GM10248 (cell line): Measurements from ENCODE around the gene ZZZ3.

Experiments used
- CTCF ChIA-PET: fragments of 300-600 bp; sonication (Branson Sonifier 250); formaldehyde crosslinking; extraction: SDS; loops from one replicate; lab custom pipeline; 2021; ENCODE audit warnings: antibody characterized with exemption; lab: Yijun Ruan, JAX
- POLR2A ChIA-PET: fragments of 350-650 bp; sonication (Branson Sonifier 250); formaldehyde crosslinking; extraction: SDS; loops from one replicate; lab custom pipeline; 2020; ENCODE audit warnings: antibody characterized with exemption; lab: Yijun Ruan, JAX
- DNase-seq: peaks from one replicate; pipeline ENCODE4 v3.0.0; 2012; ENCODE audit errors: extremely low spot score
- TF ChIP-seq, protein P1 (sequence below): IDR thresholded peaks from 2 replicates; pipeline ENCODE4 v1.5.1; 2012; ENCODE audit warnings: mild to moderate bottlenecking, low read depth; ENCODE audit errors: extremely low read depth, missing control alignments, control extremely low read depth

The ZZZ3 gene

DNA sequence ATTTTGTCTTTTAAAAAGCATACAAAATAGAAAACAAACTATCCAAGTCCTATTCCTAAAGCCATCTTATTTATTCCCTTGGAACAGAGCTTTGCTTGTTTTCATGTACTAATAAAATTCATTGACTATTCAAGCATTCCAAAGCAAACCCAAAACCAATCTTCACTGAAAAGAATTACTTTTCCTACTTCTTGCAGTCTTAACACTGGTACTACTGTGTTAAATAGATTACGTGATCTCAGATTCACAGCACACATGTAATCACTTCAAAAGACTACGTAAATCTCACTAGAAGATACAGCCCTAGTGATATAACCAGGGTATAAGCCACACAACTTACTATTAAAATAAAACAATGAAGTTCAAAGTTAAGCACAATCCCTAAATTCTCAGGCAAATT lies 39.0 kb downstream of the ZZZ3 start:
- CTCF ChIA-PET: interaction anchor here (1.1 kb wide), 1 partner anchor 11 kb away, joined by 4 read pairs; no protein-coding TSS in a partner anchor
- TF ChIP-seq, protein P1, sequence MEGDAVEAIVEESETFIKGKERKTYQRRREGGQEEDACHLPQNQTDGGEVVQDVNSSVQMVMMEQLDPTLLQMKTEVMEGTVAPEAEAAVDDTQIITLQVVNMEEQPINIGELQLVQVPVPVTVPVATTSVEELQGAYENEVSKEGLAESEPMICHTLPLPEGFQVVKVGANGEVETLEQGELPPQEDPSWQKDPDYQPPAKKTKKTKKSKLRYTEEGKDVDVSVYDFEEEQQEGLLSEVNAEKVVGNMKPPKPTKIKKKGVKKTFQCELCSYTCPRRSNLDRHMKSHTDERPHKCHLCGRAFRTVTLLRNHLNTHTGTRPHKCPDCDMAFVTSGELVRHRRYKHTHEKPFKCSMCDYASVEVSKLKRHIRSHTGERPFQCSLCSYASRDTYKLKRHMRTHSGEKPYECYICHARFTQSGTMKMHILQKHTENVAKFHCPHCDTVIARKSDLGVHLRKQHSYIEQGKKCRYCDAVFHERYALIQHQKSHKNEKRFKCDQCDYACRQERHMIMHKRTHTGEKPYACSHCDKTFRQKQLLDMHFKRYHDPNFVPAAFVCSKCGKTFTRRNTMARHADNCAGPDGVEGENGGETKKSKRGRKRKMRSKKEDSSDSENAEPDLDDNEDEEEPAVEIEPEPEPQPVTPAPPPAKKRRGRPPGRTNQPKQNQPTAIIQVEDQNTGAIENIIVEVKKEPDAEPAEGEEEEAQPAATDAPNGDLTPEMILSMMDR: no peak
- POLR2A ChIA-PET: no interaction called here
- no peak for DNase-seq

DNA sequence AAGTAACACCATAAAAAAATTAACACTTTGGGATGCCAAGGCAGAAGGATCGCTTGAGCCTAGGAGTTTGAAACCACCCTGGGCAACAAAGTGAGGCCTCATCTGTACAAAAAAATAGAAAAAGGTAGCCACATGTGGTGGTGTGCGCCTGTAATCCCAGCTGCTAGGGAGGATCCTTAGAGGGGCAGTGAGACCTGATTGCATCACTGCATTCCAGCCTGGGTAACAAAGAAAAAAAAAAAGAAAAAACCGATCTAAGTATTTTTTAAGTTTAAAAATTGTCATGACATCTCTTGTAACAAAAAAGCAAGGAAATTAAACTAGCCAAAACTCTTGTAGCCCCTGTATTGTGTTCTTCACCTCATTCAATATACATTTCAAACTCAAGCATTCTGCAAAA lies 39.5 kb downstream of the ZZZ3 start:
- no peak for DNase-seq
- POLR2A ChIA-PET: no interaction called here
- TF ChIP-seq, protein P1: no peak
- CTCF ChIA-PET: no interaction called here

DNA sequence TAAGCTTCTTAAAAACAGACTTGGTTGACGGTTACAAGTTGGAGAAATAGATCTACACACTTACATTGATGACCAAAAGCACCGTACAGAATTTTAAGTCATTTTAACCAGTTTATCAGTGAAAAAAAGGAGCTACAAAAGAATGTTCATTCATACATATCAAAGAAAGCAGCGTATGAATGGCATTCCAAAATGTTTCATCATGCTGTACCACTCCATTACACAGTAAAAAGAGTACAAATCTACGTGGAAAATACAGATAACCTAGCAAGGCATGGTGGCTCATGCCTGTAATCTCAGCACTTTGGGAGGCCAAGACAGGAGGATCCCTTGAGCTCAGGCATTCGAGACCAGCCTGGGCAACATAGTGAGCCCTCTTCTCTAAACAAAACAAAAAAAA lies 40.3 kb downstream of the ZZZ3 start:
- ChIA-PET POLR2A (interaction anchor here (1.1 kb wide), 1 partner anchor 37 kb away, joined by 4 read pairs; no protein-coding TSS in a partner anchor), CTCF (interaction anchor here (1.3 kb wide), 1 partner anchor 17 kb away, joined by 3 read pairs; no protein-coding TSS in a partner anchor)
- no peak for DNase-seq
- TF ChIP-seq, protein P1: no peak

DNA sequence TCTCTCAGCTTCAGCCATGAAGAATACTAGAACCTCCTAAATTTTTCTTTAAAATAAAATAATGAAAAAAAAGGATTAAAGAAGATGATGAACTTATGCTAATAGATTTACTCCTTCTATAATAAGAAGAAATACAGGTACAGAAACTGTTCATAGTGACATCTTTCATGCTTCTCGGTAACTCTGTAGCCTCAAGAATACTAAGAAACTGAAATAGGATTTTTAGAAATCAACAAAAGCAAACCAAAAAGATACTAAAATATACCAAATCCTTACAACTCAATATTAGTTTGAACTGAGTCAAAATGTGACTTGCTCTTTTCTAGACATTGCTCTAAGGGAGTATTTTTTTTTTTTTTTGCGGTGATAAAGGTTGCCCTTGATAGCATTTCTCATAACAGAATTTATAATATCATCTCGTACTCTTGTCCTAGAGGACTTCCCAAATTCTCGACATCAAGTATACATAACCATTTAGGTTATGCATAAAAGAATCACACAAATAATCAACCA lies 42.8 kb downstream of the ZZZ3 start:
- ChIA-PET POLR2A (no interaction called here), CTCF (no interaction called here)
- TF ChIP-seq, protein P1: no peak
- no peak for DNase-seq

DNA sequence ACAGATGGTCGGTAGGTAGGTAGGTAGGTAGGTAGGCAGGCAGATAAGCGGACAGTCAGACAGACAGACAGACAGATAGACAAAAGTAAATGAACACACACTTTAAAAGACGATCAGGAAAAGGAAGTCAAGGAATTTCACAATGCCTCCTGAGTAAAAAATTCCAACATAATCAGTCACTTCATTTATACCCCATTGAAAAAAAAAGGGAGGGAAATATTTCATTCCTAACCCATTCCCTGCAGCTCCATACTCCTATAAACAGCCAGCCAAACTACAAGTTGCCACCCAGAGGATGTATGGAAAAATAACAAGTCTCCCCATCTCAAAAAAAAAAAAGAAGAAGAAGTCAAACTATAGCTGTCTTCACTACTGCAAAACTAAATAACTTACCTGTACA lies 43.4 kb downstream of the ZZZ3 start:
- TF ChIP-seq, protein P1: no peak
- POLR2A ChIA-PET: no interaction called here
- CTCF ChIA-PET: no interaction called here
- DNase-seq: no peak

DNA sequence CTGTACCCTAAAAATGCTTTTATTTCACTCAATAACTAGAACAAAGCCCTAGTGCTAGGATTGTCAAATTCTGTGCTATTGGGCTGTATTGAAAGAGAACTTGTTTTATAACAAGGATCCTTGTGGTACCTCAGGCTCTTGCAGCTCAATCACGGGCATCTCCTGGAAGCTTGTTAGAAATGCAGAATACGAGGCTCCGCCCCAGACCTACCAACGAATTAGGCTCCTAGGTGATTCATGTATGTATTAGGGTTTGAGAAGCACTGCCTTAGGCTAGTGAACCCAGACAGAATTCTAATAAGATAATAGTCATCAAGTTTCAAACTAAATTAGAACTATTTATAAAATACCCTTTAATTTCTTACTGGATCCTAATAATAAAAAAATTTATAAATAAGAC lies 45.6 kb downstream of the ZZZ3 start:
- DNase-seq: no peak
- POLR2A ChIA-PET: no interaction called here
- CTCF ChIA-PET: no interaction called here

More for the DNA sequence above, 45.6 kb downstream of the ZZZ3 start:
- TF ChIP-seq, protein P1: no peak
